HepG2 (cell line): ENCODE measurements around the gene ASIC2. TPM values are rescaled to one million over a fixed set of nuclear protein-coding genes. Genes with fewer than 3 reads are reported as not detected.

ENCODE experiments used
- ATAC-seq: fragments of 200-7000 bp; cut with Tn5 transposase; 3 replicates; pipeline ENCODE4 v1.9.1; 2020; ENCODE audit warnings: mild to moderate bottlenecking, moderate library complexity
- BruUV-seq: library from RNA; stranded (reverse); fragments of 400-500 nt; replicated peaks from 2 replicates; lab custom pipeline; 2021; lab: Mats Ljungman, UMichigan
- CTCF ChIA-PET: fragments of 300-600 bp; formaldehyde crosslinking; extraction: SDS; loops from one replicate; lab custom pipeline; 2021; ENCODE audit warnings: low total read pairs, inconsistent platforms, low intra/inter-chr PET ratio; lab: Yijun Ruan, JAX
- POLR2A ChIA-PET: fragments of 350-600 bp; sonication (Branson Sonifier 250); formaldehyde crosslinking; loops from one replicate; lab custom pipeline; 2020; ENCODE audit warnings: antibody characterized with exemption, inconsistent platforms; lab: Yijun Ruan, JAX
- DNase-seq: peaks from one replicate; pipeline ENCODE4 v3.0.0-alpha.2; 2015; ENCODE audit warnings: low spot score
- FAIRE-seq: peaks from 3 replicates; lab custom pipeline; 2011; peaks lifted over from hg19 to GRCh38; lab: Jason Lieb, UNC
- H2AFZ ChIP-seq: one replicate; pipeline ENCODE4 v1.6.1; 2011; ENCODE audit warnings: low read length, inconsistent platforms
- H3K27ac ChIP-seq: fragments of 300-600 bp; 3 replicates; pipeline ENCODE4 v1.8.0; 2011; ENCODE audit warnings: mixed run types, mild to moderate bottlenecking, mixed read lengths, low read length, inconsistent platforms; ENCODE audit not compliant: insufficient read depth; ENCODE audit errors: extremely low read length
- H3K27me3 ChIP-seq, 2 experiments: fragments of 200-600 bp in 1 of 2; 2 replicates in 1 of 2; 3 replicates in 1 of 2; pipeline versions ENCODE4 v1.6.0 to v1.8.0; 2011; ENCODE audit warnings: low read length in 2 of 2, mild to moderate bottlenecking in 2 of 2, moderate library complexity in 2 of 2, inconsistent platforms in 1 of 2; ENCODE audit not compliant: insufficient read depth in 2 of 2, control insufficient read depth in 1 of 2
- H3K36me3 ChIP-seq, 2 experiments: fragments of 200-600 bp in 1 of 2; replicated peaks in 1 of 2; 2 replicates in 1 of 2; 3 replicates in 1 of 2; pipeline versions ENCODE4 v1.5.1 to v1.8.0; 2011; ENCODE audit warnings: low read length in 2 of 2, inconsistent platforms in 1 of 2; ENCODE audit not compliant: insufficient read depth in 2 of 2, control insufficient read depth in 1 of 2
- H3K4me1 ChIP-seq: 2 replicates; pipeline ENCODE4 v1.5.1; 2012; ENCODE audit warnings: low read length, inconsistent platforms; ENCODE audit not compliant: insufficient read depth
- H3K4me2 ChIP-seq: 2 replicates; pipeline ENCODE4 v1.6.0; 2011; ENCODE audit warnings: low read depth, low read length, inconsistent platforms
- H3K4me3 ChIP-seq, 3 experiments: fragments of 200-600 bp in 1 of 3; sonication (generic), shearing (Covaris generic) in 1 of 3; replicated peaks in 1 of 3; 2 replicates each; pipeline ENCODE4 v1.5.1; 2011 to 2016; ENCODE audit warnings: low read length in 3 of 3, inconsistent platforms in 2 of 3, low read depth in 2 of 3, mild to moderate bottlenecking in 2 of 3, control low read depth in 1 of 3, mixed read lengths in 1 of 3; ENCODE audit not compliant: insufficient read depth in 1 of 3
- H3K79me2 ChIP-seq: one replicate; pipeline ENCODE4 v1.6.1; 2011; ENCODE audit warnings: low read length, inconsistent platforms; ENCODE audit not compliant: insufficient read depth
- H3K9ac ChIP-seq: 2 replicates; pipeline ENCODE4 v1.6.0; 2011; ENCODE audit warnings: mild to moderate bottlenecking, low read depth, low read length, inconsistent platforms; ENCODE audit not compliant: insufficient read depth
- H3K9me3 ChIP-seq: 2 replicates; pipeline ENCODE4 v1.5.1; 2012; ENCODE audit warnings: mild to moderate bottlenecking, low read length
- H4K20me1 ChIP-seq: 2 replicates; pipeline ENCODE4 v1.6.0; 2011; ENCODE audit warnings: inconsistent platforms, mild to moderate bottlenecking, low read length, moderate library complexity; ENCODE audit not compliant: insufficient read depth
- CBX2 ChIP-seq, 2 experiments: fragments of 200-600 bp in 1 of 2; sonication (generic); formaldehyde crosslinking in 1 of 2; IDR thresholded peaks; 2 replicates each; pipeline versions ENCODE4 v1.7.0 to v1.8.1; 2018 to 2022; ENCODE audit warnings: low read depth in 2 of 2, low read length in 1 of 2, mild to moderate bottlenecking in 1 of 2, missing genetic modification reagents in 1 of 2
- EEA1 ChIP-seq: sonication (generic); formaldehyde crosslinking; IDR thresholded peaks from 2 replicates; pipeline ENCODE4 v1.5.1; 2020; ENCODE audit warnings: mild to moderate bottlenecking, missing genetic modification reagents, borderline replicate concordance
- FOXO1 ChIP-seq: sonication (generic); formaldehyde crosslinking; IDR thresholded peaks from 2 replicates; pipeline ENCODE4 v1.4.0; 2020; ENCODE audit warnings: missing genetic modification reagents
- KLF9 ChIP-seq: IDR thresholded peaks from 2 replicates; pipeline ENCODE4 v1.6.1; 2016; ENCODE audit warnings: low read depth
- MXI1 ChIP-seq: IDR thresholded peaks from 3 replicates; pipeline ENCODE4 v1.6.1; 2012; ENCODE audit warnings: low read depth, low read length, inconsistent platforms, borderline replicate concordance
- ZHX2 ChIP-seq, 2 experiments: sonication (generic) in 1 of 2; formaldehyde crosslinking in 1 of 2; IDR thresholded peaks; 2 replicates each; pipeline versions ENCODE4 v1.6.1 to v1.9.0; 2014 to 2022; ENCODE audit warnings: antibody characterized with exemption in 1 of 2, borderline replicate concordance in 1 of 2, inconsistent platforms in 1 of 2, low read depth in 1 of 2, missing genetic modification reagents in 1 of 2
- ZNF441 ChIP-seq: sonication (generic); formaldehyde crosslinking; IDR thresholded peaks from 2 replicates; pipeline ENCODE4 v1.7.0; 2021; ENCODE audit warnings: missing genetic modification reagents, borderline replicate concordance
- WGBS: methylation state at CpG from one replicate; pipeline ENCODE4 v1.1.6; 2017; ENCODE audit warnings: low lambda C conversion rate; 5-methylcytosine and 5-hydroxymethylcytosine counted together
- in situ Hi-C: cut with HindIII; loops from 2 replicates; pipeline ENCODE4 v1.10.0; 2017; ENCODE audit warnings: low pct_unique_long_range_greater_than_20kb; ENCODE audit not compliant: extremely low pct_ligation_motif_present
- intact Hi-C: fragments of 100-400 bp; cut with micrococcal nuclease; formaldehyde crosslinking; loops from one replicate; pipeline ENCODE4 v1.10.0; 2022; ENCODE audit not compliant: unreplicated experiment
- polyA plus RNA-seq, 8 experiments: library from polyadenylated mRNA; depleted of rRNA in 3 of 8; stranded (reverse) in 7 of 8; unstranded in 1 of 8; fragments of >200 nt; fragmentation: Illumina TruSeq in 4 of 8; extraction: Trizol in 4 of 8; gene quantifications; 2 replicates each; pipeline versions ENCODE4 v1.2.1 to v1.2.3, GENCODE V29; 2011 to 2016; ENCODE audit warnings: low read depth in 4 of 8, missing spikeins in 1 of 8, mixed read lengths in 1 of 8; ENCODE audit not compliant: insufficient read depth in 1 of 8
- total RNA-seq, 5 experiments: library from RNA; depleted of rRNA; stranded (reverse); fragments of >200 nt; fragmentation: Illumina TruSeq; extraction: Trizol; gene quantifications; 2 replicates each; pipeline ENCODE4 v1.2.3, GENCODE V29; 2016; ENCODE audit warnings: low read depth in 1 of 5
- TF ChIP-seq, protein P1 (sequence below): sonication (generic); formaldehyde crosslinking; IDR thresholded peaks from 2 replicates; pipeline ENCODE4 v1.8.0; 2022; ENCODE audit warnings: mild to moderate bottlenecking, missing genetic modification reagents, moderate library complexity
- TF ChIP-seq, protein P2 (sequence below), 2 experiments: sonication (generic) in 1 of 2; formaldehyde crosslinking in 1 of 2; IDR thresholded peaks; 2 replicates each; pipeline versions ENCODE4 v1.4.0 to v1.6.1; 2018 to 2020; ENCODE audit warnings: missing genetic modification reagents in 2 of 2, borderline replicate concordance in 1 of 2, low read depth in 1 of 2, mild to moderate bottlenecking in 1 of 2, missing biosample characterization in 1 of 2
- TF ChIP-seq, protein P3 (sequence below): IDR thresholded peaks from 2 replicates; pipeline ENCODE4 v1.6.1; 2018; ENCODE audit warnings: missing genetic modification reagents
- TF ChIP-seq, protein P4 (sequence below): sonication (generic); formaldehyde crosslinking; IDR thresholded peaks from 2 replicates; pipeline ENCODE4 v1.4.0; 2020; ENCODE audit warnings: mild to moderate bottlenecking, missing genetic modification reagents

The ASIC2 gene
- total and polyA plus RNA-seq, 2 of the 13 experiments (the other 11 are each of a cell fraction or from before 2014, with no cell fraction given) = not detected

DNA sequence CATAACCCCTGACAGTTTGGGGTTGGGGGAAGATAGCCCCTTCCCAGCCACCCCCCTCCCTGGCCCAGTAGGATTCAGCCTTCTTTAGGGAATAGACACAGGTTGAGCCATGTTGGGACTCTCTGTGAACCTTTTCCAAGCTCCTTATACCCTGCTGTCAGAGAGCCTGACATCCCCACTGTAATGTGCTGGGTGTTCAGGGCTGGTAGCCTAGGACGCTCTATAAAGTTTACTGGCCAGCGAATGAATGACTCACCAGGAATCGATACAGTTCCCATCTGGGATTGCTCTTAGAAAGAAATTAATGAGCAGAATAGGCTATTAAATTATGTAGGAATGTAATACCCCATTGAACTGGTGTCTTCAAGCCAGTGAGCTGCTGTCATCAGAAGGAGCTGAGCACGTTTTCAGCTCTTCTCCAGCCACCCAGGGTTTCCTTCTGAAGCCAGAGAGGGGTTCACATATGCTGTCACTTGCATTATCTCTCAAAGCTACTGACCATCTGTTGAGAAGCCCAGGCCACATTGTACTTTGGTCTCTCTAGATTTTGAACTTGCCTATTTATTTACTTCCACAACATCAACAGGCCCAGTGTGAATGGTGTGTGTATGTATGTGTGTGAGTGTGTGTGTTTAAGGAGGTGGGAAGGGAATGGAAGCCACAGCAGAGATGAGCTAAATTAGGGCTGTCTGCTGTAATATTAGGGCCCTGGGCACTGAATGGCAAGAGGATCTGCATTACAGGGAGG, 236.5 kb downstream of the ASIC2 start (continued):
- TF ChIP-seq FOXO1 = peak; percentile 40; the same call in 1 of the 2 replicates
- TF ChIP-seq, protein P1, sequence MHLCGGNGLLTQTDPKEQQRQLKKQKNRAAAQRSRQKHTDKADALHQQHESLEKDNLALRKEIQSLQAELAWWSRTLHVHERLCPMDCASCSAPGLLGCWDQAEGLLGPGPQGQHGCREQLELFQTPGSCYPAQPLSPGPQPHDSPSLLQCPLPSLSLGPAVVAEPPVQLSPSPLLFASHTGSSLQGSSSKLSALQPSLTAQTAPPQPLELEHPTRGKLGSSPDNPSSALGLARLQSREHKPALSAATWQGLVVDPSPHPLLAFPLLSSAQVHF = no peak
- TF ChIP-seq, protein P2, sequence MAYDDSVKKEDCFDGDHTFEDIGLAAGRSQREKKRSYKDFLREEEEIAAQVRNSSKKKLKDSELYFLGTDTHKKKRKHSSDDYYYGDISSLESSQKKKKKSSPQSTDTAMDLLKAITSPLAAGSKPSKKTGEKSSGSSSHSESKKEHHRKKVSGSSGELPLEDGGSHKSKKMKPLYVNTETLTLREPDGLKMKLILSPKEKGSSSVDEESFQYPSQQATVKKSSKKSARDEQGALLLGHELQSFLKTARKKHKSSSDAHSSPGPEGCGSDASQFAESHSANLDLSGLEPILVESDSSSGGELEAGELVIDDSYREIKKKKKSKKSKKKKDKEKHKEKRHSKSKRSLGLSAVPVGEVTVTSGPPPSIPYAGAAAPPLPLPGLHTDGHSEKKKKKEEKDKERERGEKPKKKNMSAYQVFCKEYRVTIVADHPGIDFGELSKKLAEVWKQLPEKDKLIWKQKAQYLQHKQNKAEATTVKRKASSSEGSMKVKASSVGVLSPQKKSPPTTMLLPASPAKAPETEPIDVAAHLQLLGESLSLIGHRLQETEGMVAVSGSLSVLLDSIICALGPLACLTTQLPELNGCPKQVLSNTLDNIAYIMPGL (CRISPR knock-in tag; IDR thresholded peaks at IDR 0.05; ENCODE audit: borderline replicate concordance in 1 of 2, low read depth in 1 of 2) = no peak
- TF ChIP-seq, protein P3, sequence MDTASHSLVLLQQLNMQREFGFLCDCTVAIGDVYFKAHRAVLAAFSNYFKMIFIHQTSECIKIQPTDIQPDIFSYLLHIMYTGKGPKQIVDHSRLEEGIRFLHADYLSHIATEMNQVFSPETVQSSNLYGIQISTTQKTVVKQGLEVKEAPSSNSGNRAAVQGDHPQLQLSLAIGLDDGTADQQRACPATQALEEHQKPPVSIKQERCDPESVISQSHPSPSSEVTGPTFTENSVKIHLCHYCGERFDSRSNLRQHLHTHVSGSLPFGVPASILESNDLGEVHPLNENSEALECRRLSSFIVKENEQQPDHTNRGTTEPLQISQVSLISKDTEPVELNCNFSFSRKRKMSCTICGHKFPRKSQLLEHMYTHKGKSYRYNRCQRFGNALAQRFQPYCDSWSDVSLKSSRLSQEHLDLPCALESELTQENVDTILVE (CRISPR knock-in tag) = no peak
- TF ChIP-seq KLF9 = no peak
- TF ChIP-seq MXI1 = no peak
- TF ChIP-seq ZNF441 = no peak

GRCh38 chr17:33055746-33056145, 237.3 kb downstream of the ASIC2 start:
- ChIA-PET POLR2A (no interaction called here), CTCF (no interaction called here)
- Histone ChIP-seq H3K4me2 (no peak overlapping the region), H3K79me2 (no peaks in the 10 kb centered on the region), H3K27ac (no peak overlapping the region), H3K27me3 (peaks cover 0 to 7% of the 10 kb centered on the region in 2 experiments; a peak in 1 of 5 replicates), H3K4me1 (peaks cover 10% of the 10 kb centered on the region), H4K20me1 (no peaks in the 10 kb centered on the region), H3K9me3 (no peaks in the 10 kb centered on the region), H2AFZ (no peak overlapping the region), H3K36me3 (no peaks in the 10 kb centered on the region), H3K9ac (no peak overlapping the region), H3K4me3 (no peak overlapping the region)
- in situ Hi-C loops = no loop called here
- WGBS = 58% methylated on average over 9 of the region's 9 CpGs
- intact Hi-C loops = no loop called here
- FAIRE-seq (no peak), ATAC-seq (no peak), DNase-seq (no peak)
- no TSS peak for BruUV-seq
- TF ChIP-seq, protein P4, sequence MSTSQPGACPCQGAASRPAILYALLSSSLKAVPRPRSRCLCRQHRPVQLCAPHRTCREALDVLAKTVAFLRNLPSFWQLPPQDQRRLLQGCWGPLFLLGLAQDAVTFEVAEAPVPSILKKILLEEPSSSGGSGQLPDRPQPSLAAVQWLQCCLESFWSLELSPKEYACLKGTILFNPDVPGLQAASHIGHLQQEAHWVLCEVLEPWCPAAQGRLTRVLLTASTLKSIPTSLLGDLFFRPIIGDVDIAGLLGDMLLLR (CRISPR knock-in tag) = no peak
- TF ChIP-seq CBX2 (IDR thresholded peaks at IDR 0.05; ENCODE audit: low read depth, low read length) = no peak
- no peak for TF ChIP-seq CBX2 (CRISPR knock-in tag; IDR thresholded peaks at IDR 0.05; ENCODE audit: low read depth)
- TF ChIP-seq ZHX2 (IDR thresholded peaks at IDR 0.05; ENCODE audit: low read depth) = no peak
- TF ChIP-seq ZHX2 (CRISPR knock-in tag; IDR thresholded peaks at IDR 0.05; ENCODE audit: borderline replicate concordance) = no peak
- TF ChIP-seq EEA1 = no peak
